ENCODE measurements around the gene SEMA3D. TPM values are rescaled to one million over a fixed set of nuclear protein-coding genes. Genes with fewer than 3 reads are reported as not detected.

SEMA3D gene
- total RNA-seq, 2 donors from 2014 or later, result 10.7 to 16.5 TPM

DNA sequence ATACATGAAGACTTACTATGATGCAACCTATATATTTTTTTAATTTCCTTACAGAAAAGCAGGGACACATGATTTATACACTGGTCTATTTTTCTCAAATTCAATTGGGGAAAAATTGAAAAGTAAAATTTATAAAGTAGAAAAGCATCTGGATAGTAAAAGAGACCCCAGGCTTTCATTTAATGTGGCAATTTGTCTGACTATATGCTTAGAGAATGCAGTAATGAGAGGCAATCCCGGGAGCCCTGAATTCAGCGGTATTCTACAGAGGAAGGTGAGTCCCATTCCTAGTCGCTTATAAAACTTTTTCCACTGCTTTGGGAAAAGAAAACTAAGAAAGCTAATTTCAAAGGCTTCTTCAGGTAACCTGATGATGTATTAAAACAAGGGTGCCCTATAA is 167.1 kb downstream of the SEMA3D start:
- WGBS, result 91% methylated on average over 3 of the region's 3 CpGs
- Histone ChIP-seq H3K9me3 (no peaks in the 10 kb centered on the region), H3K4me1 (replicated peaks) (no peaks in the 10 kb centered on the region), H3K36me3 (no peaks in the 10 kb centered on the region), H3K27me3 (replicated peaks; ENCODE audit: insufficient read depth) (no peaks in the 10 kb centered on the region), H3K4me3 (no peak overlapping the region), H3K27ac (no peak overlapping the region)
- no peak for TF ChIP-seq POLR2AphosphoS5 (IDR thresholded peaks at IDR 0.05)
- TF ChIP-seq, protein P1, sequence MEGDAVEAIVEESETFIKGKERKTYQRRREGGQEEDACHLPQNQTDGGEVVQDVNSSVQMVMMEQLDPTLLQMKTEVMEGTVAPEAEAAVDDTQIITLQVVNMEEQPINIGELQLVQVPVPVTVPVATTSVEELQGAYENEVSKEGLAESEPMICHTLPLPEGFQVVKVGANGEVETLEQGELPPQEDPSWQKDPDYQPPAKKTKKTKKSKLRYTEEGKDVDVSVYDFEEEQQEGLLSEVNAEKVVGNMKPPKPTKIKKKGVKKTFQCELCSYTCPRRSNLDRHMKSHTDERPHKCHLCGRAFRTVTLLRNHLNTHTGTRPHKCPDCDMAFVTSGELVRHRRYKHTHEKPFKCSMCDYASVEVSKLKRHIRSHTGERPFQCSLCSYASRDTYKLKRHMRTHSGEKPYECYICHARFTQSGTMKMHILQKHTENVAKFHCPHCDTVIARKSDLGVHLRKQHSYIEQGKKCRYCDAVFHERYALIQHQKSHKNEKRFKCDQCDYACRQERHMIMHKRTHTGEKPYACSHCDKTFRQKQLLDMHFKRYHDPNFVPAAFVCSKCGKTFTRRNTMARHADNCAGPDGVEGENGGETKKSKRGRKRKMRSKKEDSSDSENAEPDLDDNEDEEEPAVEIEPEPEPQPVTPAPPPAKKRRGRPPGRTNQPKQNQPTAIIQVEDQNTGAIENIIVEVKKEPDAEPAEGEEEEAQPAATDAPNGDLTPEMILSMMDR (IDR thresholded peaks at IDR 0.05), result no peak
- no peak for TF ChIP-seq POLR2A (IDR thresholded peaks at IDR 0.05)
- DNase-seq (ENCODE audit: low spot score), result no peak
- intact Hi-C loops (cut with DNase I), result loop anchor here (5.0 kb wide), 2 partner anchors 1042 to 1082 kb away; no protein-coding TSS in a partner anchor

- no peak for DNase-seq (ENCODE audit: low spot score)
- Histone ChIP-seq H3K27ac (no peak overlapping the region), H3K36me3 (no peaks in the 10 kb centered on the region), H3K27me3 (replicated peaks; ENCODE audit: insufficient read depth) (no peaks in the 10 kb centered on the region), H3K4me3 (no peak overlapping the region), H3K4me1 (replicated peaks) (no peaks in the 10 kb centered on the region), H3K9me3 (no peaks in the 10 kb centered on the region)
- TF ChIP-seq, protein P1 (IDR thresholded peaks at IDR 0.05), result no peak
- no peak for TF ChIP-seq POLR2AphosphoS5 (IDR thresholded peaks at IDR 0.05)
- TF ChIP-seq POLR2A (IDR thresholded peaks at IDR 0.05), result no peak
- intact Hi-C loops (cut with DNase I), result no loop called here
- 89% methylated on average over 1 of the region's 1 CpG for WGBS
These were observed 167.7 kb downstream of the SEMA3D start for GRCh38 chr7:85019176-85019575.

GRCh38 chr7:85018498-85018897 is 168.4 kb downstream of the SEMA3D start:
- H3K4me3 ChIP-seq, result no peak overlapping the region
- H3K4me1 ChIP-seq (replicated peaks), result no peaks in the 10 kb centered on the region
- no peaks in the 10 kb centered on the region for H3K36me3 ChIP-seq
- H3K9me3 ChIP-seq, result no peaks in the 10 kb centered on the region
- 81% methylated on average over 1 of the region's 1 CpG for WGBS
- H3K27ac ChIP-seq, result no peak overlapping the region
- no peak for DNase-seq (ENCODE audit: low spot score)
- H3K27me3 ChIP-seq (replicated peaks; ENCODE audit: insufficient read depth), result no peaks in the 10 kb centered on the region
- intact Hi-C loops (cut with DNase I), result no loop called here
- TF ChIP-seq, protein P1 (IDR thresholded peaks at IDR 0.05), result no peak
- TF ChIP-seq POLR2A (IDR thresholded peaks at IDR 0.05) (no peak), POLR2AphosphoS5 (IDR thresholded peaks at IDR 0.05) (no peak)

GRCh38 chr7:85016286-85016685 is 170.6 kb downstream of the SEMA3D start:
- intact Hi-C loops (cut with DNase I), result no loop called here
- 90% methylated on average over 1 of the region's 1 CpG for WGBS

More at GRCh38 chr7:85016286-85016685, 170.6 kb downstream of the SEMA3D start:
- no peaks in the 10 kb centered on the region for H3K9me3 ChIP-seq
- TF ChIP-seq, protein P1 (IDR thresholded peaks at IDR 0.05), result no peak
- no peak for TF ChIP-seq POLR2AphosphoS5 (IDR thresholded peaks at IDR 0.05)
- TF ChIP-seq POLR2A (IDR thresholded peaks at IDR 0.05), result no peak
- H3K36me3 ChIP-seq, result no peaks in the 10 kb centered on the region
- no peak overlapping the region for H3K4me3 ChIP-seq
- H3K27ac ChIP-seq, result no peak overlapping the region
- H3K27me3 ChIP-seq (replicated peaks; ENCODE audit: insufficient read depth), result no peaks in the 10 kb centered on the region
- no peak for DNase-seq (ENCODE audit: low spot score)
- no peaks in the 10 kb centered on the region for H3K4me1 ChIP-seq (replicated peaks)

Measured in prostate gland (tissue), 2 donors.